IPS DF 19.7 (cell line): Measurements from ENCODE around the gene CA4.

ENCODE experiments used
- DNase-seq: peaks from one replicate; pipeline ENCODE4 v3.0.0-alpha.2; 2013; ENCODE audit warnings: low read depth, low spot score

Gene CA4

GRCh38 chr17:60155427-60155814, 5.6 kb downstream of the CA4 start:
- no peak for DNase-seq

- no peak for DNase-seq
These were observed 6.0 kb downstream of the CA4 start for GRCh38 chr17:60155815-60156214.

GRCh38 chr17:60156746-60157145, 7.0 kb downstream of the CA4 start:
- no peak for DNase-seq

GRCh38 chr17:60157487-60158040, 7.8 kb downstream of the CA4 start:
- no peak for DNase-seq

- no peak for DNase-seq
These were observed 9.1 kb downstream of the CA4 start for GRCh38 chr17:60158751-60159478.

GRCh38 chr17:60159479-60159866, 9.7 kb downstream of the CA4 start:
- DNase-seq: no peak

GRCh38 chr17:60160829-60161501, 11.2 kb downstream of the CA4 start:
- no peak for DNase-seq

- DNase-seq: no peak
These were observed 12.0 kb downstream of the CA4 start for GRCh38 chr17:60161598-60162330.

GRCh38 chr17:60163108-60163784, 13.5 kb downstream of the CA4 start:
- DNase-seq: no peak

GRCh38 chr17:60164164-60164563, 14.4 kb downstream of the CA4 start:
- DNase-seq: no peak

GRCh38 chr17:60164697-60165096, 14.9 kb downstream of the CA4 start:
- no peak for DNase-seq

- DNase-seq: no peak
These were observed 15.4 kb downstream of the CA4 start for GRCh38 chr17:60165223-60165622.

- DNase-seq: no peak
These were observed 16.2 kb downstream of the CA4 start for GRCh38 chr17:60165971-60166370.

- DNase-seq: no peak
These were observed 17.4 kb downstream of the CA4 start for GRCh38 chr17:60167065-60167741.

- no peak for DNase-seq
These were observed 18.9 kb downstream of the CA4 start for GRCh38 chr17:60168654-60169053.

GRCh38 chr17:60169921-60170817, 20.4 kb downstream of the CA4 start:
- no peak for DNase-seq

- no peak for DNase-seq
These were observed 21.3 kb downstream of the CA4 start for GRCh38 chr17:60170835-60171752.

GRCh38 chr17:60171753-60172079, 21.9 kb downstream of the CA4 start:
- no peak for DNase-seq

GRCh38 chr17:60173304-60173819, 23.6 kb downstream of the CA4 start:
- no peak for DNase-seq
